ENCODE results near the gene MAPT. TPM values are rescaled to one million over a fixed set of nuclear protein-coding genes. Genes with fewer than 3 reads are reported as not detected.

MAPT gene
- total RNA-seq, 1 donor from 2014 or later, result 2.1 TPM

DNA sequence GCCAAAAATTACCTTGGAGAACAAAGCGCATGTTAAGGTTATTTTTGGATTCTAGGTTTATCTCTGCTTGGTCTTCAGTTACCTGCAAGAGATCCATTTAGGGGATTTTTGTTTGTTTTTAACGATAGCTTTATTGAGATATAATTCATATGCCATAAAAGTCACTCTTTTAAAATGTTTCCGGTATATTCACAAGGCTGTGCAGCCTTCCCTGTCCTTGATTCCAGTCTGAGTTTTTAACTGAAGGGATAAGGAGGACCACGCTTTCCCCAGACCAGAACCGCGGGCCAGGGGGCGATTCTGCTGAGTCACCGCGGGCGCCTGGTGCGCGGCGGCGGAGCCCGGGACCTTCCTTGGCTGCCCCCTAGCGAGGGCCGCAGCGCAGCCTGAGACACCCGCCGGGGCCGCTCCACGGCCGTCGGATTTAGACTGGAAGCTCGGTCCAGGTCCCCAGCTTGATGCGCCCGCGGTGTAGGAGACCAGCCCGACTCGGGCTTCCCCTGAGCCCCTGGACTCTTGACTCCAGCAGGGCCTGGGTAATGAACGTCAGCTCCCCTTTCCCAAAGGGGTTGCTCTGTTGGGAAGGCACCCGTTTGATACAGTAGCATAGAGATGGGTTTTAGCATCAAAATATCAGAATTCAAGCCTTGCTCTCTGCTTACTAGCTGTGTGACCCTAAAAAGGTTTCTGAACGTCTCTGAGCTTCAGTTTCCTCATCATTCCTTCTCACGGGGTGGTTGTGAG lies 54.7 kb downstream of the MAPT start:
- Histone ChIP-seq H3K9me3 (ENCODE audit: insufficient read depth, low read depth, low read length) (no peaks in the 10 kb centered on the region), H2AFZ (ENCODE audit: low read depth, low read length) (peak overlapping the region; percentile 65), H3K36me3 (ENCODE audit: insufficient read depth, low read length) (no peaks in the 10 kb centered on the region), H4K20me1 (ENCODE audit: insufficient read depth, low read length) (no peaks in the 10 kb centered on the region), H3K27me3 (ENCODE audit: insufficient read depth, low read length) (peaks cover 21% of the 10 kb centered on the region), H3K9ac (ENCODE audit: low read length) (no peak overlapping the region), H3K79me2 (ENCODE audit: insufficient read depth, low read length) (no peaks in the 10 kb centered on the region), H3K4me3 (ENCODE audit: insufficient read depth, low read depth, low read length) (no peak overlapping the region), H3K4me2 (ENCODE audit: low read length) (peak overlapping the region; percentile 60), H3K27ac (ENCODE audit: low read depth, low read length) (no peak overlapping the region), H3K4me1 (ENCODE audit: insufficient read depth, low read length) (no peaks in the 10 kb centered on the region)
- H3K36me3 Mint-ChIP-seq (ENCODE audit: low read depth, unreplicated experiment), result no peaks in the 10 kb centered on the region
- peak; percentile 49 for TF ChIP-seq CTCF (IDR thresholded peaks at IDR 0.05; ENCODE audit: insufficient read depth, low read depth, low read length)
- TF ChIP-seq EZH2 (IDR thresholded peaks at IDR 0.05; ENCODE audit: insufficient read depth, low read length), result no peak
- no peak overlapping the region for H3K4me3 Mint-ChIP-seq (ENCODE audit: unreplicated experiment)
- DNase-seq (ENCODE audit: low read depth) (peak; percentile 36), FAIRE-seq (no peak)
- H3K27ac Mint-ChIP-seq (ENCODE audit: unreplicated experiment), result peak overlapping the region; percentile 41
- H3K27me3 Mint-ChIP-seq (ENCODE audit: low read depth, unreplicated experiment), result peaks cover 8% of the 10 kb centered on the region
- peaks cover 13% of the 10 kb centered on the region for H3K4me1 Mint-ChIP-seq (ENCODE audit: low read depth, unreplicated experiment)
- H3K9me3 Mint-ChIP-seq (ENCODE audit: unreplicated experiment), result no peaks in the 10 kb centered on the region

- Mint-ChIP-seq H3K27me3 (ENCODE audit: low read depth, unreplicated experiment) (peaks cover 7% of the 10 kb centered on the region), H3K9me3 (ENCODE audit: unreplicated experiment) (no peaks in the 10 kb centered on the region), H3K36me3 (ENCODE audit: low read depth, unreplicated experiment) (no peaks in the 10 kb centered on the region), H3K4me3 (ENCODE audit: unreplicated experiment) (no peak overlapping the region), H3K27ac (ENCODE audit: unreplicated experiment) (peak overlapping the region; percentile 41), H3K4me1 (ENCODE audit: low read depth, unreplicated experiment) (peaks cover 13% of the 10 kb centered on the region)
- Histone ChIP-seq H3K4me3 (ENCODE audit: insufficient read depth, low read depth, low read length) (no peak overlapping the region), H4K20me1 (ENCODE audit: insufficient read depth, low read length) (no peaks in the 10 kb centered on the region), H3K9me3 (ENCODE audit: insufficient read depth, low read depth, low read length) (no peaks in the 10 kb centered on the region), H3K4me1 (ENCODE audit: insufficient read depth, low read length) (no peaks in the 10 kb centered on the region), H3K9ac (ENCODE audit: low read length) (no peak overlapping the region), H3K27ac (ENCODE audit: low read depth, low read length) (no peak overlapping the region), H3K27me3 (ENCODE audit: insufficient read depth, low read length) (peaks cover 18% of the 10 kb centered on the region), H2AFZ (ENCODE audit: low read depth, low read length) (no peak overlapping the region), H3K4me2 (ENCODE audit: low read length) (no peak overlapping the region), H3K36me3 (ENCODE audit: insufficient read depth, low read length) (no peaks in the 10 kb centered on the region), H3K79me2 (ENCODE audit: insufficient read depth, low read length) (no peaks in the 10 kb centered on the region)
- DNase-seq (ENCODE audit: low read depth) (no peak), FAIRE-seq (no peak)
- TF ChIP-seq EZH2 (IDR thresholded peaks at IDR 0.05; ENCODE audit: insufficient read depth, low read length) (no peak), CTCF (IDR thresholded peaks at IDR 0.05; ENCODE audit: insufficient read depth, low read depth, low read length) (no peak)
These were observed 55.5 kb downstream of the MAPT start for GRCh38 chr17:45949755-45950320.

DNA sequence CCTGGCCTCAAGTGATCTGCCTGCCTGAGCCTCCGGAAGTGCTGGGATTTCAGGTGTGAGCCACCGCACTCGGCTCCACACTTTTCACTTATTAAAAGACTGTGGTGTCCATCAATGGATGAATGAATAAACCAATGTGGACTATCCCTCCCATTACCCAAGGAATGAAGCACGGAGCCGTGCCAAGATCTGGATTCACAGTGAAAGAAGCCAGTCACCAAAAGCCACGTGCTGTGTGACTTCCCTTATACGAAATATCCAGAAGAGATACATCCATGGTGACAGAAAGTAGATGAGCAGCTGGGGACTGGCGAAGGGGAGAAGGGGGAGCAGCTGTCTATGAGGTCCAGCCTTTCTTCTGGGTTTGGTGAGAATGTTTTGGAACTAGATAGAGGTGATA lies 56.5 kb downstream of the MAPT start:
- H3K79me2 ChIP-seq (ENCODE audit: insufficient read depth, low read length), result no peaks in the 10 kb centered on the region
- H3K9me3 ChIP-seq (ENCODE audit: insufficient read depth, low read depth, low read length), result no peaks in the 10 kb centered on the region
- Mint-ChIP-seq H3K4me1 (ENCODE audit: low read depth, unreplicated experiment) (peaks cover 13% of the 10 kb centered on the region), H3K36me3 (ENCODE audit: low read depth, unreplicated experiment) (no peaks in the 10 kb centered on the region), H3K9me3 (ENCODE audit: unreplicated experiment) (no peaks in the 10 kb centered on the region), H3K4me3 (ENCODE audit: unreplicated experiment) (no peak overlapping the region), H3K27me3 (ENCODE audit: low read depth, unreplicated experiment) (peaks cover 7% of the 10 kb centered on the region), H3K27ac (ENCODE audit: unreplicated experiment) (peak overlapping the region; percentile 63)
- H3K4me2 ChIP-seq (ENCODE audit: low read length), result no peak overlapping the region
- no peaks in the 10 kb centered on the region for H3K36me3 ChIP-seq (ENCODE audit: insufficient read depth, low read length)
- H4K20me1 ChIP-seq (ENCODE audit: insufficient read depth, low read length), result no peaks in the 10 kb centered on the region
- no peak overlapping the region for H3K27ac ChIP-seq (ENCODE audit: low read depth, low read length)
- H3K4me3 ChIP-seq (ENCODE audit: insufficient read depth, low read depth, low read length), result no peak overlapping the region
- no peak overlapping the region for H2AFZ ChIP-seq (ENCODE audit: low read depth, low read length)
- TF ChIP-seq EZH2 (IDR thresholded peaks at IDR 0.05; ENCODE audit: insufficient read depth, low read length), result no peak
- no peak for TF ChIP-seq CTCF (IDR thresholded peaks at IDR 0.05; ENCODE audit: insufficient read depth, low read depth, low read length)
- peaks cover 17% of the 10 kb centered on the region for H3K27me3 ChIP-seq (ENCODE audit: insufficient read depth, low read length)
- FAIRE-seq (no peak), DNase-seq (ENCODE audit: low read depth) (no peak)
- H3K9ac ChIP-seq (ENCODE audit: low read length), result no peak overlapping the region
- no peaks in the 10 kb centered on the region for H3K4me1 ChIP-seq (ENCODE audit: insufficient read depth, low read length)

Data from astrocyte (in vitro differentiated cells and primary cell).